ENCODE results near the gene GIT2.

DNA sequence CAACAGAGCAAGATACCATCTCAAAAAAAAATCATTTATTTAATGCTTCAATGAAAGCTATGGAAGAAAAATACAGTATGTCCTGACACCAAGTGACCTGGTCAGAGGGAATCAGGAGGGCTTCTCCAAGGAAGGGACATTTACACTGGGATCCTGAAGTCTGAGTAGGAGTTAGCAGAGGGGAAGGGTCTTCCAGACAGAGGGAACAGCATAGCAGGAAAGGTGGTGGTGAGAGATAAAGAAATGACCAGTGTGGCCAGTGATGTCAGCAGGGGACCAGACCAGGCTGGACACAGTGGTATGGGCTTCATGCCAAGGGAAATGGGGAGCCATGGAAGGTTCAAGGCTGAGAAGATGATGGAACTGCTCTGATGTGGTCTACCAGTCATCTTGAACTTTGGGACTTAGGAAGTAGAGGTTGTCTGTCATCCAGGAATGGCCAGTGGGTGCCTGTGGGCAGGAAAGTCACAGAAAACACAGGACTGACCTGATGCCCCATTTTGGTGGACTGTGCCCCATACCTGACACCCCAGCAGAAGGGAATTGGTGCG, 103.9 kb downstream of the GIT2 start:
- TF ChIP-seq, protein P1, sequence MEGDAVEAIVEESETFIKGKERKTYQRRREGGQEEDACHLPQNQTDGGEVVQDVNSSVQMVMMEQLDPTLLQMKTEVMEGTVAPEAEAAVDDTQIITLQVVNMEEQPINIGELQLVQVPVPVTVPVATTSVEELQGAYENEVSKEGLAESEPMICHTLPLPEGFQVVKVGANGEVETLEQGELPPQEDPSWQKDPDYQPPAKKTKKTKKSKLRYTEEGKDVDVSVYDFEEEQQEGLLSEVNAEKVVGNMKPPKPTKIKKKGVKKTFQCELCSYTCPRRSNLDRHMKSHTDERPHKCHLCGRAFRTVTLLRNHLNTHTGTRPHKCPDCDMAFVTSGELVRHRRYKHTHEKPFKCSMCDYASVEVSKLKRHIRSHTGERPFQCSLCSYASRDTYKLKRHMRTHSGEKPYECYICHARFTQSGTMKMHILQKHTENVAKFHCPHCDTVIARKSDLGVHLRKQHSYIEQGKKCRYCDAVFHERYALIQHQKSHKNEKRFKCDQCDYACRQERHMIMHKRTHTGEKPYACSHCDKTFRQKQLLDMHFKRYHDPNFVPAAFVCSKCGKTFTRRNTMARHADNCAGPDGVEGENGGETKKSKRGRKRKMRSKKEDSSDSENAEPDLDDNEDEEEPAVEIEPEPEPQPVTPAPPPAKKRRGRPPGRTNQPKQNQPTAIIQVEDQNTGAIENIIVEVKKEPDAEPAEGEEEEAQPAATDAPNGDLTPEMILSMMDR (tag by site-specific recombination; IDR thresholded peaks at IDR 0.05), result no peak
- TF ChIP-seq, protein P2, sequence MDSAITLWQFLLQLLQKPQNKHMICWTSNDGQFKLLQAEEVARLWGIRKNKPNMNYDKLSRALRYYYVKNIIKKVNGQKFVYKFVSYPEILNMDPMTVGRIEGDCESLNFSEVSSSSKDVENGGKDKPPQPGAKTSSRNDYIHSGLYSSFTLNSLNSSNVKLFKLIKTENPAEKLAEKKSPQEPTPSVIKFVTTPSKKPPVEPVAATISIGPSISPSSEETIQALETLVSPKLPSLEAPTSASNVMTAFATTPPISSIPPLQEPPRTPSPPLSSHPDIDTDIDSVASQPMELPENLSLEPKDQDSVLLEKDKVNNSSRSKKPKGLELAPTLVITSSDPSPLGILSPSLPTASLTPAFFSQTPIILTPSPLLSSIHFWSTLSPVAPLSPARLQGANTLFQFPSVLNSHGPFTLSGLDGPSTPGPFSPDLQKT (IDR thresholded peaks at IDR 0.05; ENCODE audit: borderline replicate concordance, low read depth, low read length), result no peak
- TF ChIP-seq ZNF23 (tag by site-specific recombination; IDR thresholded peaks at IDR 0.05; ENCODE audit: borderline replicate concordance) (no peak), KLF10 (tag by site-specific recombination; IDR thresholded peaks at IDR 0.05) (no peak), IKZF3 (tag by site-specific recombination; IDR thresholded peaks at IDR 0.05) (no peak), ZBTB48 (tag by site-specific recombination; IDR thresholded peaks at IDR 0.05) (no peak)
- TF ChIP-seq, protein P3, sequence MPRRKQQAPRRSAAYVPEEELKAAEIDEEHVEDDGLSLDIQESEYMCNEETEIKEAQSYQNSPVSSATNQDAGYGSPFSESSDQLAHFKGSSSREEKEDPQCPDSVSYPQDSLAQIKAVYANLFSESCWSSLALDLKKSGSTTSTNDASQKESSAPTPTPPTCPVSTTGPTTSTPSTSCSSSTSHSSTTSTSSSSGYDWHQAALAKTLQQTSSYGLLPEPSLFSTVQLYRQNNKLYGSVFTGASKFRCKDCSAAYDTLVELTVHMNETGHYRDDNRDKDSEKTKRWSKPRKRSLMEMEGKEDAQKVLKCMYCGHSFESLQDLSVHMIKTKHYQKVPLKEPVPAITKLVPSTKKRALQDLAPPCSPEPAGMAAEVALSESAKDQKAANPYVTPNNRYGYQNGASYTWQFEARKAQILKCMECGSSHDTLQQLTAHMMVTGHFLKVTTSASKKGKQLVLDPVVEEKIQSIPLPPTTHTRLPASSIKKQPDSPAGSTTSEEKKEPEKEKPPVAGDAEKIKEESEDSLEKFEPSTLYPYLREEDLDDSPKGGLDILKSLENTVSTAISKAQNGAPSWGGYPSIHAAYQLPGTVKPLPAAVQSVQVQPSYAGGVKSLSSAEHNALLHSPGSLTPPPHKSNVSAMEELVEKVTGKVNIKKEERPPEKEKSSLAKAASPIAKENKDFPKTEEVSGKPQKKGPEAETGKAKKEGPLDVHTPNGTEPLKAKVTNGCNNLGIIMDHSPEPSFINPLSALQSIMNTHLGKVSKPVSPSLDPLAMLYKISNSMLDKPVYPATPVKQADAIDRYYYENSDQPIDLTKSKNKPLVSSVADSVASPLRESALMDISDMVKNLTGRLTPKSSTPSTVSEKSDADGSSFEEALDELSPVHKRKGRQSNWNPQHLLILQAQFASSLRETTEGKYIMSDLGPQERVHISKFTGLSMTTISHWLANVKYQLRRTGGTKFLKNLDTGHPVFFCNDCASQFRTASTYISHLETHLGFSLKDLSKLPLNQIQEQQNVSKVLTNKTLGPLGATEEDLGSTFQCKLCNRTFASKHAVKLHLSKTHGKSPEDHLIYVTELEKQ (tag by site-specific recombination; IDR thresholded peaks at IDR 0.05; ENCODE audit: borderline replicate concordance), result no peak
- TF ChIP-seq, protein P4, sequence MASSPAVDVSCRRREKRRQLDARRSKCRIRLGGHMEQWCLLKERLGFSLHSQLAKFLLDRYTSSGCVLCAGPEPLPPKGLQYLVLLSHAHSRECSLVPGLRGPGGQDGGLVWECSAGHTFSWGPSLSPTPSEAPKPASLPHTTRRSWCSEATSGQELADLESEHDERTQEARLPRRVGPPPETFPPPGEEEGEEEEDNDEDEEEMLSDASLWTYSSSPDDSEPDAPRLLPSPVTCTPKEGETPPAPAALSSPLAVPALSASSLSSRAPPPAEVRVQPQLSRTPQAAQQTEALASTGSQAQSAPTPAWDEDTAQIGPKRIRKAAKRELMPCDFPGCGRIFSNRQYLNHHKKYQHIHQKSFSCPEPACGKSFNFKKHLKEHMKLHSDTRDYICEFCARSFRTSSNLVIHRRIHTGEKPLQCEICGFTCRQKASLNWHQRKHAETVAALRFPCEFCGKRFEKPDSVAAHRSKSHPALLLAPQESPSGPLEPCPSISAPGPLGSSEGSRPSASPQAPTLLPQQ (tag by site-specific recombination; IDR thresholded peaks at IDR 0.05), result no peak
